Measurements from ENCODE around the gene PAK5.

Gene PAK5

DNA sequence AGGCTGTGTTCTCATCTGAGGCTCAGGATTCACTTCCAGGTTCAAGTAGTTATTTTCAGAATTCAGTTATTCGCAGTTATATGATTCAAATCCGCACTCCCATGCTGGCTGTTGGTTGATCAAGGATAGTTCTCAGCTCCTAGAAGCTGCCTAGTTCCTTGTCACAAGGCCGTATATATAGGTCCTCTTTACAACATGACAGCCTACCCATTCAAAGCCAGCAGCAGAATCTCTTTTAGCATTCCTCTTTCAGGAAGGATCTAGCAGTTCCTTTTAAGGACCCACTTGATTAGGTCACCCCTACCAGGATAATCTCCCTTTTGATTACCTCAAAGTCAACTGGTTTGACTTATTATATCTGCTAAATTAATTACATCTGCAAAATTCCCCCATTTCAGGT is 348.2 kb downstream of the PAK5 start:
- no peak for DNase-seq (ENCODE audit: extremely low read depth, low read depth)
- TF ChIP-seq, protein P1, sequence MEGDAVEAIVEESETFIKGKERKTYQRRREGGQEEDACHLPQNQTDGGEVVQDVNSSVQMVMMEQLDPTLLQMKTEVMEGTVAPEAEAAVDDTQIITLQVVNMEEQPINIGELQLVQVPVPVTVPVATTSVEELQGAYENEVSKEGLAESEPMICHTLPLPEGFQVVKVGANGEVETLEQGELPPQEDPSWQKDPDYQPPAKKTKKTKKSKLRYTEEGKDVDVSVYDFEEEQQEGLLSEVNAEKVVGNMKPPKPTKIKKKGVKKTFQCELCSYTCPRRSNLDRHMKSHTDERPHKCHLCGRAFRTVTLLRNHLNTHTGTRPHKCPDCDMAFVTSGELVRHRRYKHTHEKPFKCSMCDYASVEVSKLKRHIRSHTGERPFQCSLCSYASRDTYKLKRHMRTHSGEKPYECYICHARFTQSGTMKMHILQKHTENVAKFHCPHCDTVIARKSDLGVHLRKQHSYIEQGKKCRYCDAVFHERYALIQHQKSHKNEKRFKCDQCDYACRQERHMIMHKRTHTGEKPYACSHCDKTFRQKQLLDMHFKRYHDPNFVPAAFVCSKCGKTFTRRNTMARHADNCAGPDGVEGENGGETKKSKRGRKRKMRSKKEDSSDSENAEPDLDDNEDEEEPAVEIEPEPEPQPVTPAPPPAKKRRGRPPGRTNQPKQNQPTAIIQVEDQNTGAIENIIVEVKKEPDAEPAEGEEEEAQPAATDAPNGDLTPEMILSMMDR (IDR thresholded peaks at IDR 0.05; ENCODE audit: low read depth, low read length), result no peak

DNA sequence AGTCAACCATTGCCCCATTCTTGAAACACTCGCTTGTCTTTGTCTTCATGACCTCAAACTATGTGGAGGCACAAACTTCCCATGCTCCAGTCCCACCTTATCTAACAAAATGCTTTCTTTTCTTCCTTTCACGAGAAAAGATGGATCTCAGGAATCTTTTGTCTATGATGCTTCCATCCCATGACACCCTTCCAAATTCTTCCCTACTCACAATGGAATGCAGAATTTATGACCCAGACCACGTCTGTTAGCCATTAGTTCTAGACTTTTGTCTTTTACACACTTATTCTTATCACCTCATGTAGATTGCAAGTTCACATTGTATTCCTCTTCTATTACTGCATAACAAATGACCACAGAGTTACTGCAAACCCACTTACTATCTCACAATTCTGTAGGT is 348.7 kb downstream of the PAK5 start:
- DNase-seq (ENCODE audit: extremely low read depth, low read depth), result no peak
- TF ChIP-seq, protein P1 (IDR thresholded peaks at IDR 0.05; ENCODE audit: low read depth, low read length), result no peak

DNA sequence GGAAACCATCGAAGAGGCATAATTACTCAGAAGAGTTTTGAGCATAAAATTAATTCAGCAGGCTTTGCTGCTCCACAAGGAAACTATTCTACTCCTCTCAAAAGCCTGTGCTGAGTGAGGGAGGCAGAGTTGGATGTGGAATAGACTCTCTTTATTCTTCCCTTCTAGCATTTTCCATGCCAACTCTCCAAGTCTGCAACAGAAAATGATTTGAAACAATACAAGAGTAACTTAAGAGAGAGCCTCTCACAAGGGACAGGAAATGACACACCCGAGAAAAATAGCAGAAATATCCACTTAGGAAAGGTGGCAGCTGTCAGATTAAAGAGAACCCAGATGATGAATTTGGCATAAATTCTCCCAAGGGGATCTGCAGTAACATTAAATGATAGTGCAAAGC is 350.8 kb downstream of the PAK5 start:
- TF ChIP-seq, protein P1 (IDR thresholded peaks at IDR 0.05; ENCODE audit: low read depth, low read length), result no peak
- DNase-seq (ENCODE audit: extremely low read depth, low read depth), result no peak

Data from AG09319 (cell line).